ENCODE measurements around the gene SYT9.

SYT9 gene

GRCh38 chr11:7202412-7202811 lies 49.3 kb upstream of the SYT9 start:
- Histone ChIP-seq H3K9me3 (ENCODE audit: control insufficient read depth, insufficient read depth, low read depth, low read length) (no peaks in the 10 kb centered on the region), H3K4me3 (ENCODE audit: low read depth, low read length) (no peak overlapping the region), H3K27ac (ENCODE audit: extremely low read depth, low read depth, low read length) (no peak overlapping the region), H3K4me1 (ENCODE audit: control insufficient read depth, insufficient read depth, low read length) (no peaks in the 10 kb centered on the region), H3K36me3 (ENCODE audit: control insufficient read depth in 2 of 2, insufficient read depth in 1 of 2, low read length in 2 of 2) (no peaks in the 10 kb centered on the region)
- TF ChIP-seq KLF10 (tag by site-specific recombination; IDR thresholded peaks at IDR 0.05) = no peak
- TF ChIP-seq ZNF10 (tag by site-specific recombination; IDR thresholded peaks at IDR 0.05) = peak; percentile 96
- POLR2A ChIA-PET = no interaction called here
- CTCF ChIA-PET = no interaction called here

GRCh38 chr11:7204778-7205177 lies 46.9 kb upstream of the SYT9 start:
- no peaks in the 10 kb centered on the region for H3K36me3 ChIP-seq (ENCODE audit: control insufficient read depth in 2 of 2, insufficient read depth in 1 of 2, low read length in 2 of 2)
- no peaks in the 10 kb centered on the region for H3K4me1 ChIP-seq (ENCODE audit: control insufficient read depth, insufficient read depth, low read length)
- no peak overlapping the region for H3K4me3 ChIP-seq (ENCODE audit: low read depth, low read length)
- POLR2A ChIA-PET = no interaction called here
- no peaks in the 10 kb centered on the region for H3K9me3 ChIP-seq (ENCODE audit: control insufficient read depth, insufficient read depth, low read depth, low read length)
- TF ChIP-seq IKZF3 (tag by site-specific recombination; IDR thresholded peaks at IDR 0.05) (no peak), ZSCAN30 (tag by site-specific recombination; IDR thresholded peaks at IDR 0.05) (no peak), SALL2 (tag by site-specific recombination; IDR thresholded peaks at IDR 0.05; ENCODE audit: borderline replicate concordance) (no peak), ZNF398 (tag by site-specific recombination; IDR thresholded peaks at IDR 0.05) (no peak), ZBTB8A (tag by site-specific recombination; IDR thresholded peaks at IDR 0.05) (no peak), ZNF354C (tag by site-specific recombination; IDR thresholded peaks at IDR 0.05; ENCODE audit: borderline replicate concordance, low read depth) (no peak), ZNF239 (tag by site-specific recombination; IDR thresholded peaks at IDR 0.05) (no peak), BCL6B (tag by site-specific recombination; IDR thresholded peaks at IDR 0.05) (no peak), FEZF1 (tag by site-specific recombination; IDR thresholded peaks at IDR 0.05) (no peak), ZNF16 (tag by site-specific recombination; IDR thresholded peaks at IDR 0.05; ENCODE audit: low read depth) (no peak), ZNF18 (tag by site-specific recombination; IDR thresholded peaks at IDR 0.05) (no peak), ZNF37A (tag by site-specific recombination; IDR thresholded peaks at IDR 0.05) (no peak), ZNF404 (tag by site-specific recombination; IDR thresholded peaks at IDR 0.05) (no peak), ZNF843 (tag by site-specific recombination; IDR thresholded peaks at IDR 0.05) (no peak), ZNF600 (tag by site-specific recombination; IDR thresholded peaks at IDR 0.05) (no peak)
- CTCF ChIA-PET = no interaction called here
- no peak overlapping the region for H3K27ac ChIP-seq (ENCODE audit: extremely low read depth, low read depth, low read length)

GRCh38 chr11:7208391-7208790 lies 43.3 kb upstream of the SYT9 start:
- CTCF ChIA-PET = no interaction called here
- POLR2A ChIA-PET = no interaction called here
- H3K4me3 ChIP-seq (ENCODE audit: low read depth, low read length) = no peak overlapping the region

More at GRCh38 chr11:7208391-7208790, 43.3 kb upstream of the SYT9 start:
- Histone ChIP-seq H3K4me1 (ENCODE audit: control insufficient read depth, insufficient read depth, low read length) (no peaks in the 10 kb centered on the region), H3K9me3 (ENCODE audit: control insufficient read depth, insufficient read depth, low read depth, low read length) (no peaks in the 10 kb centered on the region), H3K27ac (ENCODE audit: extremely low read depth, low read depth, low read length) (no peak overlapping the region), H3K36me3 (ENCODE audit: control insufficient read depth in 2 of 2, insufficient read depth in 1 of 2, low read length in 2 of 2) (no peaks in the 10 kb centered on the region)
- TF ChIP-seq IKZF3 (tag by site-specific recombination; IDR thresholded peaks at IDR 0.05) = no peak
- no peak for TF ChIP-seq ZNF701 (tag by site-specific recombination; IDR thresholded peaks at IDR 0.05)
- no peak for TF ChIP-seq ZNF792 (tag by site-specific recombination; IDR thresholded peaks at IDR 0.05)
- TF ChIP-seq AEBP2 (tag by site-specific recombination; IDR thresholded peaks at IDR 0.05; ENCODE audit: borderline replicate concordance) = no peak
- TF ChIP-seq ZNF670 (tag by site-specific recombination; IDR thresholded peaks at IDR 0.05; ENCODE audit: low read depth) = no peak
- TF ChIP-seq KLF17 (tag by site-specific recombination; IDR thresholded peaks at IDR 0.05) = no peak
- no peak for TF ChIP-seq ZNF274 (IDR thresholded peaks at IDR 0.05; ENCODE audit: low read length)
- no peak for TF ChIP-seq ZNF274 (tag by site-specific recombination; IDR thresholded peaks at IDR 0.05; ENCODE audit: borderline replicate concordance)
